Activated CD4-positive, alpha-beta T cell treated with anti-CD3 and anti-CD28 coated beads for 36 hours (primary cell): Measurements from ENCODE around the gene REV1. TPM values are rescaled to one million over a fixed set of nuclear protein-coding genes. Genes with fewer than 3 reads are reported as not detected.
A peak's percentile ranks its signal among the peaks of the same experiment; 100 is the strongest.
"Not testable (repeated sequence)": the region's sequence is repeated elsewhere in the genome, so short reads cannot be mapped to it uniquely, and the experiment has no call there.

ENCODE experiments used
- ATAC-seq: fragments of 200-7000 bp; cut with Tn5 transposase; one replicate; pipeline ENCODE4 v1.10.0; 2021; ENCODE audit warnings: mild to moderate bottlenecking, moderate library complexity
- CTCF ChIA-PET: fragments of 350-600 bp; sonication (Branson Sonifier 250); formaldehyde crosslinking; loops from one replicate; lab custom pipeline; 2021; ENCODE audit warnings: antibody characterized with exemption; lab: Charles Lee
- POLR2A ChIA-PET: fragments of 350-600 bp; sonication (Branson Sonifier 250); formaldehyde crosslinking; loops from one replicate; lab custom pipeline; 2021; ENCODE audit warnings: antibody characterized with exemption, inconsistent platforms; lab: Charles Lee
- DNase-seq: peaks from one replicate; pipeline ENCODE4 v3.0.0-alpha.2; 2020
- H3K27ac Mint-ChIP-seq: one replicate; pipeline ENCODE4 v1.8.0; 2021; ENCODE audit warnings: mixed read lengths
- H3K27me3 Mint-ChIP-seq: one replicate; pipeline ENCODE4 v1.8.0; 2021; ENCODE audit warnings: mixed read lengths
- H3K36me3 Mint-ChIP-seq: one replicate; pipeline ENCODE4 v1.8.0; 2021; ENCODE audit warnings: low read depth, mixed read lengths
- H3K4me1 Mint-ChIP-seq: one replicate; pipeline ENCODE4 v1.8.0; 2021; ENCODE audit warnings: mixed read lengths
- H3K4me3 Mint-ChIP-seq: one replicate; pipeline ENCODE4 v1.8.0; 2021; ENCODE audit warnings: mild to moderate bottlenecking, moderate library complexity, mixed read lengths
- H3K9me3 Mint-ChIP-seq: one replicate; pipeline ENCODE4 v1.8.0; 2021; ENCODE audit warnings: low read depth, mixed read lengths
- intact Hi-C, 2 experiments: fragments of 100-400 bp; cut with DNase I in 1 of 2; cut with micrococcal nuclease in 1 of 2; formaldehyde crosslinking; loops; one replicate each; pipeline versions ENCODE4 v1.14.2 to v1.15.1; 2022 to 2024; cut with DNase I, micrococcal nuclease
- total RNA-seq, 2 experiments: library from RNA; stranded (reverse); gene quantifications; one replicate each; pipeline ENCODE4 v1.2.3, GENCODE V29; 2021

The REV1 gene
- total RNA-seq, 2 experiments from 2014 or later = 30.0 to 38.2 TPM

GRCh38 chr2:99503662-99504416 lies 14.0 kb upstream of the REV1 start:
- peaks cover 18% of the 10 kb centered on the region for H3K4me1 Mint-ChIP-seq
- H3K27ac Mint-ChIP-seq = peak overlapping the region; percentile 39
- peak; percentile 29 for DNase-seq
- H3K27me3 Mint-ChIP-seq, H3K9me3 Mint-ChIP-seq, intact Hi-C loops, H3K4me3 Mint-ChIP-seq, POLR2A ChIA-PET, H3K36me3 Mint-ChIP-seq: not testable (repeated sequence)
- CTCF ChIA-PET = interaction anchor here (0.7 kb wide), 1 partner anchor 1642 kb away, joined by 3 read pairs; no protein-coding TSS in a partner anchor
- peak; percentile 39 for ATAC-seq

DNA sequence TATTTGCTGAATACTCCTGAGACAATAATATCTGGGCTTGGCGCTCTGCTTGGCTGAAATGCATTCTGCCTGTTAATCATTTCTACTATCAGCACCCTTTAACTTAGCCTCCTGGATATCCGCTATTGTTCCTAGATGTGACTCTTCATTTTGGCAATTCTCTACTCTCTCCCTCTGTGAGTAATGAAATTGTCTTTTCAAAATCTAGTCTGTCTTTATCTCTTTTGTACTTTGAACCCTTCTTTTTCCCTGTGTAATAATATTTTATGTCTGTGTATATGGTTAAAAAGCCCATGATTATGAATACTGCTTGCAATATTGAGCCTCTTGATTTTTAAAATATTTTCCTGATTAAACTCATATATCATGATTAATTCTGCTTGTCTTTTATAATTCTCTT lies 6.2 kb upstream of the REV1 start:
- ChIA-PET POLR2A (no interaction called here), CTCF (interaction anchor here (0.6 kb wide), 1 partner anchor 30 kb away, joined by 3 read pairs; no protein-coding TSS in a partner anchor)
- intact Hi-C loops = no loop called here
- Mint-ChIP-seq H3K9me3 (no peaks in the 10 kb centered on the region), H3K4me3 (no peak overlapping the region), H3K27me3 (peaks cover 12% of the 10 kb centered on the region), H3K4me1 (peaks cover 20% of the 10 kb centered on the region), H3K36me3 (no peaks in the 10 kb centered on the region), H3K27ac (no peak overlapping the region)
- DNase-seq (no peak), ATAC-seq (no peak)

DNA sequence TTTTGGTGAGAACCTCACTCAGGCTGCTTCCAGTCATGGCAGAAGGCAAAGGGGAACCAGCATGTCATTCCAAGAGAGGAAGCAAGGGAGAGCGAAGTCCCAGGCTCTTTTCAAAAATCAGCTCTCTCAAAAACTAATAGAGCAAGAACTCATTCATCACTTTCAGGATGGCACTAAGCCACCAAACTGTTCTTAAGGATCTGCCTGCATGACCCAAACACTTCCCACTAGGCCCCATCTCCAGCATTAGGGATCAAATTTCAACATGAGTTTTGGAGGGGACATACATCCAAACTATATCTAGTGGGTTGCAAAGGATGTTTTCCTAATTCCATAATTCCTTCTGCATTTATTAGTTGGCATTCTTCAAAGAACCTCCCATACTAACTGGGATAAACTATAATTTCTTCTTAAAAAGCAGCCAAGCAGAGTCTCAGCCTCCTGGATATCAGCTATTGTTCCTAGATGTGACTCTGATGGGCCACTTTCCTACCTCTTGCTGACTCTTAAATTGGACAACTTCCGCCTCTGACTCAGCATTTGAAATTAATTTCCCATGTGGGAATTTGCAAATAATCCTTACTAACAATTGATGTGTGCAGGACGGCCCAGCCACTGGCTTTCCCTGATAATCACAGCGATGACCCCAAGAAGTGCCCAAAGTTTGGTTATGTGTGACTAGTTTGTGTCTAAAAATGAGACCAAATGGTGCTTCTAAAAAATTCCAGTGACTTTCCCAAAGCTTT lies 5.5 kb upstream of the REV1 start:
- H3K27me3 Mint-ChIP-seq = peaks cover 9% of the 10 kb centered on the region
- no peak for DNase-seq
- ATAC-seq = no peak
- H3K27ac Mint-ChIP-seq = no peak overlapping the region
- peaks cover 23% of the 10 kb centered on the region for H3K4me1 Mint-ChIP-seq
- H3K4me3 Mint-ChIP-seq = no peak overlapping the region
- ChIA-PET POLR2A (no interaction called here), CTCF (interaction anchor here (0.6 kb wide), 1 partner anchor 30 kb away, joined by 3 read pairs; no protein-coding TSS in a partner anchor)
- intact Hi-C loops = no loop called here
- no peaks in the 10 kb centered on the region for H3K36me3 Mint-ChIP-seq
- H3K9me3 Mint-ChIP-seq = no peaks in the 10 kb centered on the region

GRCh38 chr2:99492721-99493120 lies 2.9 kb upstream of the REV1 start:
- ChIA-PET CTCF (no interaction called here), POLR2A (no interaction called here)
- Mint-ChIP-seq H3K4me1 (peaks cover 26% of the 10 kb centered on the region), H3K27me3 (peaks cover 2% of the 10 kb centered on the region), H3K27ac (no peak overlapping the region), H3K9me3 (no peaks in the 10 kb centered on the region), H3K36me3 (peaks cover 4% of the 10 kb centered on the region), H3K4me3 (no peak overlapping the region)
- DNase-seq (no peak), ATAC-seq (no peak)
- intact Hi-C loops = loop anchor here in 1 of 2 experiments (5.0 kb wide), 1 partner anchor 425 kb away; no protein-coding TSS in a partner anchor

- ChIA-PET CTCF (interaction anchor here (0.7 to 1.2 kb wide), 7 partner anchors 8 to 153 kb away, joined by 3 to 4 read pairs (median 3); no protein-coding TSS in a partner anchor), POLR2A (interaction anchor here (0.6 kb wide), 1 partner anchor 153 kb away, joined by 5 read pairs; no protein-coding TSS in a partner anchor)
- Mint-ChIP-seq H3K4me3 (peak overlapping the region; percentile 82), H3K27me3 (no peaks in the 10 kb centered on the region), H3K9me3 (no peaks in the 10 kb centered on the region), H3K4me1 (peaks cover 26% of the 10 kb centered on the region), H3K27ac (peak overlapping the region; percentile 96), H3K36me3 (peaks cover 14% of the 10 kb centered on the region)
- ATAC-seq (no peak), DNase-seq (no peak)
- intact Hi-C loops = loop anchor here (1.0 to 5.0 kb wide), 7 partner anchors 155 to 1071 kb away; partner anchors contain the start of genes TXNDC9 (in 2 of the 2), C2orf15 (in 1 of the 2), MITD1 (in 1 of the 2) and MRPL30 (in 1 of the 2)
Measured at GRCh38 chr2:99490623-99491461, 1.0 kb upstream of the REV1 start.

- Mint-ChIP-seq H3K4me3 (peak overlapping the region; percentile 89), H3K27me3 (no peaks in the 10 kb centered on the region), H3K27ac (peak overlapping the region; percentile 99), H3K36me3 (peaks cover 14% of the 10 kb centered on the region), H3K9me3 (no peaks in the 10 kb centered on the region), H3K4me1 (peaks cover 39% of the 10 kb centered on the region)
- ChIA-PET POLR2A (no interaction called here), CTCF (interaction anchor here (0.6 kb wide), 1 partner anchor 754 kb away, joined by 3 read pairs; no protein-coding TSS in a partner anchor)
- DNase-seq (peak; percentile 67), ATAC-seq (peak; percentile 8)
- intact Hi-C loops = loop anchor here (2.0 to 10.0 kb wide), 4 partner anchors 307 to 1764 kb away; partner anchors contain the start of genes CNOT11 (in 1 of the 2), LIPT1 (in 1 of the 2), MITD1 (in 1 of the 2) and MRPL30 (in 1 of the 2)
Measured at GRCh38 chr2:99489063-99489760, 605 bp downstream of the REV1 start.

GRCh38 chr2:99488539-99489062 lies 1.2 kb downstream of the REV1 start:
- ChIA-PET CTCF (interaction anchor here (0.6 kb wide), 1 partner anchor 755 kb away, joined by 3 read pairs; no protein-coding TSS in a partner anchor), POLR2A (interaction anchor here (0.6 kb wide), 1 partner anchor 793 kb away, joined by 3 read pairs; no protein-coding TSS in a partner anchor)
- no peaks in the 10 kb centered on the region for H3K27me3 Mint-ChIP-seq
- peak overlapping the region; percentile 99 for H3K27ac Mint-ChIP-seq
- H3K9me3 Mint-ChIP-seq = no peaks in the 10 kb centered on the region
- peaks cover 43% of the 10 kb centered on the region for H3K4me1 Mint-ChIP-seq
- peak overlapping the region; percentile 89 for H3K4me3 Mint-ChIP-seq
- intact Hi-C loops = loop anchor here (2.0 to 10.0 kb wide), 4 partner anchors 306 to 1764 kb away; partner anchors contain the start of genes CNOT11 (in 1 of the 2), LIPT1 (in 1 of the 2), MITD1 (in 1 of the 2) and MRPL30 (in 1 of the 2)
- ATAC-seq = no peak
- no peak for DNase-seq
- H3K36me3 Mint-ChIP-seq = peaks cover 14% of the 10 kb centered on the region

DNA sequence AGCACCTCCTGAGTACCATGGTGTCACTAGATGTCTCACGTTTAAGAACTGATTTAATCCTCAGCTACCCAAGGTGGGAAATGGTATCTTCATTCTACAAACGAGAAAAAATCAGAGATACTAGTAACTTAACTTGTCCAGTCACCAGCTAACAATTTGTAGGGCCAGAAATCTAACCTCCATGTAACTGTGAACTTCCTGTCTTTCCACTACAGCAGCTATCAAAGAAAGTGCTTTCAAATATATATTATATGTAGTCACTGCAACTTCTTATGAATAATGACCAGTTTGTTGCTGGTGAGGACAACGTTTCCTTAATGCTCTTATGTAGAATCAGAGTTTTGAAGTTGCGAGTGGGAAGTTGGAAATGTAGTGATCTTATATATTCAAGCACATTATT lies 1.9 kb downstream of the REV1 start:
- Mint-ChIP-seq H3K9me3 (no peaks in the 10 kb centered on the region), H3K27me3 (no peaks in the 10 kb centered on the region), H3K36me3 (peaks cover 14% of the 10 kb centered on the region), H3K4me3 (peak overlapping the region; percentile 89), H3K4me1 (peaks cover 43% of the 10 kb centered on the region), H3K27ac (peak overlapping the region; percentile 19)
- ATAC-seq (no peak), DNase-seq (no peak)
- POLR2A ChIA-PET = interaction anchor here (0.6 kb wide), 1 partner anchor 792 kb away, joined by 3 read pairs; no protein-coding TSS in a partner anchor
- intact Hi-C loops = loop anchor here (2.0 to 10.0 kb wide), 4 partner anchors 306 to 1765 kb away; partner anchors contain the start of genes CNOT11 (in 1 of the 2), LIPT1 (in 1 of the 2), MITD1 (in 1 of the 2) and MRPL30 (in 1 of the 2)
- CTCF ChIA-PET = interaction anchor here (0.9 kb wide), 1 partner anchor 298 kb away, joined by 4 read pairs; no protein-coding TSS in a partner anchor

DNA sequence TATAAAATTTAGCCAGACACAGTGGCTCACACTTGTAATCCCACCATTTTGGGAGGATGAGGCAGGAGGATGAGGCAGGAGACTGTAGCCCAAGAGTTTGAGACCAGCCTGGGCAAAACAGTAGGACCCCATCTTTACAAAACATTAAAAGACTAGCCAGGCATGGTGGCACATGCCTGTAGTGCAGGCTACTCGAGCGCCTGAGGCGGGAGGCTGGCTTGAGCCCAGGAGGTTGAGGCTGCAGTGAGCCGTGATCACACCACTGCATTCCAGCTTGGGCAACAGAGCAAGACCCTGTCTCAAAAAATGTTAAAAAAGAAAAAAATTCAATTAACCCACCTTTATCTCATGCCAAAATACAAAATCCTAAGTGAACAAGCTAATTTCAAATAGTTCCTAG lies 4.0 kb downstream of the REV1 start:
- intact Hi-C loops = loop anchor here (5.0 to 10.0 kb wide), 3 partner anchors 304 to 831 kb away; partner anchors contain the start of genes LIPT1 (in 1 of the 2), MITD1 (in 1 of the 2), MRPL30 (in 1 of the 2) and TSGA10 (in 1 of the 2)
- ChIA-PET CTCF (no interaction called here), POLR2A (interaction anchor here (0.6 kb wide), 1 partner anchor 92 kb away, joined by 3 read pairs; no protein-coding TSS in a partner anchor)

More for the DNA sequence above, 4.0 kb downstream of the REV1 start:
- Mint-ChIP-seq H3K9me3 (no peaks in the 10 kb centered on the region), H3K4me1 (peaks cover 57% of the 10 kb centered on the region), H3K4me3 (no peak overlapping the region), H3K27me3 (no peaks in the 10 kb centered on the region), H3K36me3 (peaks cover 20% of the 10 kb centered on the region), H3K27ac (no peak overlapping the region)
- DNase-seq = no peak
- ATAC-seq = no peak
